Right lung (tissue), 5 donors: ENCODE results near the gene PRR29. TPM values are rescaled to one million over a fixed set of nuclear protein-coding genes. Genes with fewer than 3 reads are reported as not detected.
"Not testable (repeated sequence)": the region's sequence is repeated elsewhere in the genome, so short reads cannot be mapped to it uniquely, and the experiment has no call there.

Source experiments
- DNase-seq, 2 donors: peaks; one replicate each; pipeline ENCODE4 v3.0.0-alpha.2; 2013
- polyA plus RNA-seq, 5 donors: library from polyadenylated mRNA; unstranded; fragments of 120-200 nt; gene quantifications; one replicate each; pipeline versions ENCODE4 v1.2.1 to v1.2.3, GENCODE V29; 2013; ENCODE audit warnings: inconsistent platforms in 1 of 5, low replicate concordance in 1 of 5; ENCODE audit not compliant: insufficient read length in 5 of 5, insufficient read depth in 1 of 5

Gene PRR29
- polyA plus RNA-seq, 5 donors = 4.5 to 8.9 (median 6.8) TPM

GRCh38 chr17:64008830-64009229, 10.7 kb downstream of the PRR29 start:
- no peak for DNase-seq

DNA sequence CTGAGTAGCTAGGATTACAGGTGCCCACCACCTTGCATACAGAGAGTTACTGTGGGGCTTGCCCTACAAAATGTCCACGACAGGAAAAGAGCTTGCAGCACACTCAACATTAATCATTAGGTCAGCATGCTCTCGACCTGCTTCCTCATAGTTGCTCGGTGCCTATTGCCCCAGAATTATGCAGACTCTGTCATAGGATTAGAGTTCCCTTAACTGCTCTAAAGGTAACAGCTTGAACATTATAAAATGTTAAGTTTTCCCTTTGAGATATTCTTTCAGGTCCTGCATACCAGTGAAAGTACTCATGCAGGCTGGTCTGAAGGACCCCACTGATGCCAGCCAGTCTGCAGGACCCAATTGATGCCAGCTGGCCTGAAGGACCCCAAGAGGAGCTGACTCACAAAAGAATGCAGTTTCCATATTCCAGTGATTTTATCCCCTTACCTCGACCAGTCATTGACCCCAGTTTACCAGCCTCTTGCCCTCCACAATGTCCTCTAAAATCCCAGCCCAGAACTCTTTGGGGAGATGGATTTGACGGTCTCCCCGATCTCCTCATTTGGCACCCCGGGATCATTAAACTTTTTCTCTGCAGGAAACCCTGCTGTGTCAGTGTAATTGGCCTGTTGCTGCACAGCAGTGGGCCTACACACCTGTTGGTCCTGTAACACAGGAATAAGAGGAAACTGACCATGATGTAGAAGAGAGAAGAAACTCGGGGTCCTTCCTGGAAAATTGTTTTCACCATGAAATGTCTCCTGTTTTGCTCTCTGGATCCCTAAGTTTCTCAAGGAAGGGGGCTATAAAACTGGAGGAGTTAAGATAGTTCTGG, 11.6 kb downstream of the PRR29 start:
- no peak for DNase-seq

- no peak for DNase-seq
Observed at GRCh38 chr17:64015447-64015846, 17.3 kb downstream of the PRR29 start.

DNA sequence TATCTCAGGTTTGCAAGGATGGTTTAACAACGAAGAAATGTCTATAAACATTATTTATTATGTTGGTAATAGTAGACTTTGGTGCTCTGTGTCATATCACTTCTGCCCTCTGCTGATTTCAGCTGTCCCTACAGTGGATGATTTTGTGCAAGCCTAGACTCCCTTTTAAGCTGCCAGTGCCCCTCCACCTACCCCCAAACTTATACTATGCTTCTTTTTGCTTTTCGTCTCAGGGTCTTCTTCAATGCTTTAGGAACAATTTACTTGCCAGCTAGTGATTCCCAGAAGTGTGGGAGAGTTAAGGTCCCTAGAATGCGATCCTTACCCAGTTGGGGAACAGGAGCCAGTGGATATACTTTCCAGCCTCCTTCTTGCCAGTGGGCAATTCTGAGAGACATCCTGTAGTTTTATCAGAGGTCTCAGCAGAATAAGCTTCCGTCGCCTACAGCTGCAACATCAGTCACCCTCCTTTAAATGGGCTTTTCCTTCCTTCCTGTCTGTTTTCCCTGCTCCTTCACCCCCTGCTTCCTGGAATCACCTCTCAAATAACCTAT, 18.2 kb downstream of the PRR29 start:
- no peak for DNase-seq

- no peak for DNase-seq
Observed at GRCh38 chr17:64016974-64017373, 18.8 kb downstream of the PRR29 start.

DNA sequence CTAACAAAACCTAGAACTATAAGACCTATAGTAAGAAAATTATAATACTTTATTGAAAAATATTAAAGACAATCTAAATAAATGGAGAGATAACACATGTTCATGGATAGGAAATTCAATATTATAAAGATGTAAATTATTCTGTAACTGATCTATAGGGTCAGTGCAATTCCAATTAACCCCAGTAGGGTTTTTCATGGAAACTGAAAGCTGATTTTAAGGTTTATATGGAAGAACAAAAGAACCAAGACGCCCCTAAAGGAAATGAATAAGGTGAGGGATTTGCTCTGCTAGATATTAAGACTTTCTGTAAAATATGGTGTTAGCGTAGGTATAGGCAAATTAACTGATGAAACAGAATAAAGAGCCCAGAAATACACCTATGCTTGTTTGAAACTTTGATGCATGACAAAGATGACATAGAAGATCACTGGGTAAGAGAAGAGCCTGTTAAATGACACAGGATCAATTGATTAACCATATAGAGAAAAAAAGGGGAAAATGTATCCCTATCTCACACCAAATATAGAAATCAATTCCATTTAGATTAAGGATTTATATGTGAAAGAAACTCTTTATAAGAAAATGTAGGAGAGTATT, 19.3 kb downstream of the PRR29 start:
- no peak for DNase-seq

DNA sequence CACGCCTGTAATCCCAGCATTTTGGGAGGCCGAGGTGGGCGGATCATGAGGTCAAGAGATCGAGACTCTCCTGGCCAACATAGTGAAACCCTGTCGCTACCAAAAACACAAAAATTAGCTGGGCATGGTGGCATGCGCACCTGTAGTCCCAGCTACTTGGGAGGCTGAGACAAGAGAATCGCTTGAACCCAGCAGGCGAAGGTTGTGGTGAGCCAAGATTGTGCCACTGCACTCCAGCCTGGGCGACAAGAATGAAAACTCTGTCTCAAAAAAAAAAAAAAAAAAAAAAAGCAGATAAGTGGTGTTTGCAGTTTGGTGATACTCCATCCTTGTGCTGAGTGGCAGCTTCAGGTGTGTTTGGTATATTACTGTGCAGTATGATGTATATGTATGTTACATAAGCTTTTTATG, 21.4 kb downstream of the PRR29 start:
- DNase-seq = not testable (repeated sequence)

DNA sequence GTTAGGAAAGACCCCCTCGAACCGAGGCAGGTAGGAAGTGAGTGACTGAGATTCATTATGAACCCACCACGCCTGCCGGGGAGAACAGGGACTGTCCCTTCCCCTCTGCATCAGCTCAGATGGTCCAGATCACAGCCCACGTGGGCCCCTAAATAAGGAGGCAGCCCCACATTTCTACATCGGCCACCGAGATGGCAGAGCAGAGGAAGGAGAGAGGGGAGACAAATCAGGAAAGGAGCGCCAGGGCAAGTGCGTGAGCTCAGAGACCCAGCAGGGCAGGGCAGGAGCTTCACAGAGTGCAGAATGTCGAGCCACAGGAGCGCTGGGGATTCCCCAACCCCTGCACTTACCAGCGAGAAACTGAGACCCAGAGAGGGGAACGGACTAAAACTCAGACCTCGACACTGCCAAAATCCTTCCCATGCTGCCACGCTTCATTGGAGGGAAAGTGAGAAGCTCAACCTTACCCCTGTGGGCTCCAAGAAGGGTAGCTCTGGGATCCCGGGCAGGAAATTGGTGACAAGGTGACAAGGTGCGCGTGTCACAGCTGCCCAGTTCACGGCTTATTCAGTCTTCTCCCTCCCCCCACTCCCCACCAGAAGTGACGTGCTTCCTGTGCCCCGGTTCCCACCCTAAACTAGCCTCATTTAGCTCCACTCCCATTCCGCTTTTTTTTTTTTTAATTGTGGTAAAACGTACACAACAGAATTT, 22.1 kb downstream of the PRR29 start, which contains the start of gene ICAM2:
Gene ICAM2 (minus strand): TSS at position 578 of the 711 bp plus-strand sequence. CDS start 13,942 bp downstream, outside the sequence.
- DNase-seq = no peak

GRCh38 chr17:64022611-64023063, 24.5 kb downstream of the PRR29 start:
- DNase-seq = no peak

- no peak for DNase-seq
Observed at GRCh38 chr17:64024215-64024654, 26.1 kb downstream of the PRR29 start.

GRCh38 chr17:64024781-64025731, 26.9 kb downstream of the PRR29 start:
- no peak for DNase-seq

GRCh38 chr17:64025732-64026294, 27.7 kb downstream of the PRR29 start:
- DNase-seq = peak in 1 of 2 donors; percentile 42

DNA sequence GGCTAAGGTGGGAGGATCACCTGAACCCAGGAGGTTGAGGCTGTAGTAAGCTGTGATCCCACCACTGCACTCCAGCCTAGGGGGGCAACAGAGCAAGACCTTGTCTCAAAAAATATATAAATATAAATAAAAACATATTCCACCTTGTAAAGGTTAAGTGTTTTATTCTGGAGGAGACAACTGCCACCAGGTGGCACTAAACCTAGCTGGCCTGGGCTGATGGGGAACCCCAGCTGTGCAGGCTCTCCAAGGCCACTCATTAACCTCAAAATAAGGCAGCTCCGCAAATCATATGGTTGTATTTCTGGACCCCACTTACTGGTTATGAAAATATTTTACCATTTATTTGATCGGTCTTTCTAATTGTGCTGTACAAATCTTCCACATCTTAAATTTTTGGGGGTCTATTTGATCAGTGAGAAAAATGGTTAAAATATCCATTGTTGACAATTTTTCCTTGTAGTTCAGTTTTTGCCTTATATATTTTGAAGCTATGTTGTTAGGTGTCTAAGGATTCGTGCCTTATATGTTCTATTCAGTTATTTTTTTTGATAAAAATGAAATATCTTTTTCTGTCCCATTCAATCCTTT, 30.8 kb downstream of the PRR29 start:
- no peak for DNase-seq

- DNase-seq = no peak
Observed at GRCh38 chr17:64032081-64032480, 33.9 kb downstream of the PRR29 start.

- no peak for DNase-seq
Observed at GRCh38 chr17:64036198-64036922, 38.2 kb downstream of the PRR29 start.

DNA sequence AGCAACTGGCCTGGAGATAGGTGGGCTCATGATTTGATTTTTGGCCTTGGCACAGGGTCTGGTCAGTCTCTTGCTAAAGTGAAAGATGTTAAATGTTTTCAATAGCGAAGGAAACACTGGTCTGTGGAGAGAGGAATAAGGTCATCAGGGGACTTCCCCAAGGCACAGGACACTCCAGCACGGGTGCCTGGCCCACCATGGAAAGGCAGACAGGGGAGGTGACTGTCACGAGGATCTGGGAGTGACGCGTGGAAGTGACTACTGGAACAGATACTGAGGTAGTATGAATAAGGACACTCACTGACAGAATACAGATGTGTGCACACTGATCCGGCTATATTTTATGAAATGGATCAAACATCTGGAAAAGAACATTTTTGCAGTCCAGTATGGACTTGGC, 39.0 kb downstream of the PRR29 start:
- no peak for DNase-seq

DNA sequence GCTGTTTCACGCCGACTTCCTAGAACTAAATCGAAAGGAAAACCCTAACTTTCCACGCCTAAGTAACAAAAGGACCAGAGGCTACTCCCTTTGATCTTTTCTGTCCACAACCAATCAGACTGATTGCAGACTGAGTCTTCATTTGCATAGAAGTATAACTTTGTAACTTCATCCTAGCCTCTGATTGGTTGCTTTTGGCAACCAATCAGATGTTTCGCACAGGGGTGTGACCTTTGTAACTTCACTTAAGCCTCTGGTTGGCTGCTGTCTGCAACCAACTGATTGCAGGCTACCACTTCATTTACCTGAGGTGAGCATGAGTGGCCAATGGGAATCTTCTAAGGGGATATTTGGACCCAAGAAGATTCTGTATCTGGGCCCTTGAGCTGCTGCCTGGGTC, 39.7 kb downstream of the PRR29 start:
- no peak for DNase-seq

GRCh38 chr17:64038331-64039105, 40.4 kb downstream of the PRR29 start:
- no peak for DNase-seq

DNA sequence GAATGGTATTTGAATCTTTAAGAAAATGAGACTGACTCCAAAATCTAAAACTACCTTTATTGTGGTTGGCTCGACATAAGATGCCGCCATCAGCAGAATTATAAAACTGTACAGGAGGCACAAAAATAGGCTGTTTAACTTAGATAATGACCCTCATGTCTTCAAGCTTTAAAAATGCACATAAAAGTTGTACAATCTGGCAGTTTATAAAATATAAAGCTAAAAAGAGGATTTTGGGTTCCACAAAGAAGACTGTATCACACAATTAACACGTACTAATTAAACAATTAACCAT, 40.9 kb downstream of the PRR29 start:
- no peak for DNase-seq
